HEK293 (cell line): Measurements from ENCODE around the gene ASXL1.

ENCODE experiments used
- GLIS1 ChIP-seq: fragments of 450-650 bp; formaldehyde crosslinking; IDR thresholded peaks from 2 replicates; pipeline ENCODE4 v1.5.1; 2016; ENCODE audit warnings: missing biosample characterization, missing genetic modification characterization
- HIC1 ChIP-seq: fragments of 450-650 bp; formaldehyde crosslinking; IDR thresholded peaks from 2 replicates; pipeline ENCODE4 v1.5.1; 2016; ENCODE audit warnings: missing biosample characterization, missing genetic modification characterization
- IKZF3 ChIP-seq: fragments of 450-650 bp; IDR thresholded peaks from 2 replicates; pipeline ENCODE4 v1.5.0; 2018; ENCODE audit warnings: missing biosample characterization, mild to moderate bottlenecking, missing genetic modification characterization, moderate library complexity
- PBX3 ChIP-seq: sonication (generic); formaldehyde crosslinking; IDR thresholded peaks from 2 replicates; pipeline ENCODE4 v1.8.1; 2022; ENCODE audit warnings: mild to moderate bottlenecking, moderate library complexity, missing genetic modification reagents
- PRDM2 ChIP-seq: fragments of 450-650 bp; formaldehyde crosslinking; IDR thresholded peaks from 2 replicates; pipeline ENCODE4 v1.5.1; 2016; ENCODE audit warnings: missing biosample characterization, missing genetic modification characterization, borderline replicate concordance
- SP7 ChIP-seq: fragments of 450-650 bp; formaldehyde crosslinking; IDR thresholded peaks from 2 replicates; pipeline ENCODE4 v1.5.1; 2016; ENCODE audit warnings: missing biosample characterization, missing genetic modification characterization
- ZBTB10 ChIP-seq: fragments of 450-650 bp; formaldehyde crosslinking; IDR thresholded peaks from 2 replicates; pipeline ENCODE4 v1.5.1; 2016; ENCODE audit warnings: missing biosample characterization, missing genetic modification characterization
- ZBTB17 ChIP-seq: fragments of 450-650 bp; formaldehyde crosslinking; IDR thresholded peaks from 2 replicates; pipeline ENCODE4 v1.5.1; 2016; ENCODE audit warnings: missing biosample characterization, missing genetic modification characterization
- ZNF132 ChIP-seq: fragments of 450-650 bp; formaldehyde crosslinking; IDR thresholded peaks from 2 replicates; pipeline ENCODE4 v1.5.1; 2017; ENCODE audit warnings: missing biosample characterization, missing genetic modification characterization, borderline replicate concordance
- ZNF18 ChIP-seq: fragments of 450-650 bp; formaldehyde crosslinking; IDR thresholded peaks from 2 replicates; pipeline ENCODE4 v1.5.1; 2016; ENCODE audit warnings: missing biosample characterization, missing genetic modification characterization
- ZNF184 ChIP-seq: fragments of 450-650 bp; IDR thresholded peaks from 2 replicates; pipeline ENCODE4 v1.5.1; 2018; ENCODE audit warnings: missing biosample characterization, mild to moderate bottlenecking, missing genetic modification characterization
- ZNF302 ChIP-seq: fragments of 450-650 bp; formaldehyde crosslinking; IDR thresholded peaks from 2 replicates; pipeline ENCODE4 v1.5.1; 2016; ENCODE audit warnings: missing biosample characterization, missing genetic modification characterization, low read depth
- ZNF544 ChIP-seq: fragments of 450-650 bp; formaldehyde crosslinking; IDR thresholded peaks from 2 replicates; pipeline ENCODE4 v1.5.0; 2017; ENCODE audit warnings: missing biosample characterization, missing genetic modification characterization
- ZNF555 ChIP-seq: fragments of 450-650 bp; formaldehyde crosslinking; conservative IDR thresholded peaks from 2 replicates; pipeline ENCODE4 v1.5.1; 2017; ENCODE audit warnings: missing biosample characterization, mild to moderate bottlenecking, missing genetic modification characterization, inconsistent platforms
- ZNF571 ChIP-seq: fragments of 450-650 bp; formaldehyde crosslinking; IDR thresholded peaks from 2 replicates; pipeline ENCODE4 v1.5.0; 2017; ENCODE audit warnings: missing biosample characterization, missing genetic modification characterization
- ZNF580 ChIP-seq: fragments of 450-650 bp; formaldehyde crosslinking; IDR thresholded peaks from 2 replicates; pipeline ENCODE4 v1.5.1; 2016; ENCODE audit warnings: missing biosample characterization, missing genetic modification characterization
- ZNF600 ChIP-seq: fragments of 450-650 bp; formaldehyde crosslinking; IDR thresholded peaks from 2 replicates; pipeline ENCODE4 v1.5.1; 2016; ENCODE audit warnings: missing biosample characterization, missing genetic modification characterization
- ZNF629 ChIP-seq: fragments of 450-650 bp; formaldehyde crosslinking; IDR thresholded peaks from 2 replicates; pipeline ENCODE4 v1.5.1; 2017; ENCODE audit warnings: missing biosample characterization, missing genetic modification characterization
- ZNF639 ChIP-seq: fragments of 450-650 bp; formaldehyde crosslinking; IDR thresholded peaks from 2 replicates; pipeline ENCODE4 v1.5.1; 2016; ENCODE audit warnings: missing biosample characterization, missing genetic modification characterization
- ZNF701 ChIP-seq: fragments of 450-650 bp; formaldehyde crosslinking; IDR thresholded peaks from 2 replicates; pipeline ENCODE4 v1.5.1; 2016; ENCODE audit warnings: missing biosample characterization, missing genetic modification characterization
- ZNF707 ChIP-seq: fragments of 450-650 bp; formaldehyde crosslinking; IDR thresholded peaks from 2 replicates; pipeline ENCODE4 v1.5.1; 2016; ENCODE audit warnings: missing biosample characterization, missing genetic modification characterization
- ZNF777 ChIP-seq: fragments of 450-650 bp; formaldehyde crosslinking; IDR thresholded peaks from 2 replicates; pipeline ENCODE4 v1.5.1; 2017; ENCODE audit warnings: missing biosample characterization, missing genetic modification characterization, borderline replicate concordance
- ZSCAN30 ChIP-seq: fragments of 450-650 bp; IDR thresholded peaks from 2 replicates; pipeline ENCODE4 v1.5.1; 2018; ENCODE audit warnings: missing biosample characterization, mild to moderate bottlenecking, missing genetic modification characterization, moderate library complexity

The ASXL1 gene

GRCh38 chr20:32325706-32326503, 32.2 kb upstream of the ASXL1 start (continued):
- no peak for TF ChIP-seq PRDM2 (tag by site-specific recombination)
- no peak for TF ChIP-seq ZNF707
- no peak for TF ChIP-seq ZBTB10 (tag by site-specific recombination)
- TF ChIP-seq ZNF571: no peak
- 0 out of 2 replicates have a peak, but pooled peaks have one; percentile 16 for TF ChIP-seq IKZF3 (tag by site-specific recombination)
- no peak for TF ChIP-seq ZNF701 (tag by site-specific recombination)
- peak; percentile 29; the same call in 1 of the 2 replicates for TF ChIP-seq ZNF629 (tag by site-specific recombination)
- TF ChIP-seq ZNF580: no peak
- no peak for TF ChIP-seq ZNF132
- TF ChIP-seq ZNF600: 0 out of 2 replicates have a peak, but pooled peaks have one; percentile 20
- TF ChIP-seq ZNF302 (tag by site-specific recombination): no peak
- TF ChIP-seq ZBTB17 (tag by site-specific recombination): peak; percentile 61; the same call in 1 of the 2 replicates
- TF ChIP-seq ZNF639 (tag by site-specific recombination): 0 out of 2 replicates have a peak, but pooled peaks have one; percentile 31
- no peak for TF ChIP-seq ZSCAN30 (tag by site-specific recombination)
- no peak for TF ChIP-seq ZNF18
- TF ChIP-seq ZNF777 (tag by site-specific recombination): no peak
- TF ChIP-seq SP7: 0 out of 2 replicates have a peak, but pooled peaks have one; percentile 26
- no peak for TF ChIP-seq ZNF544 (tag by site-specific recombination)
- TF ChIP-seq ZNF555: no peak
- TF ChIP-seq HIC1: no peak
- no peak for TF ChIP-seq PBX3
- no peak for TF ChIP-seq ZNF184 (tag by site-specific recombination)
- peak; percentile 58 for TF ChIP-seq GLIS1
